Activated T-helper 1 cell treated with anti-CD3 and anti-CD28 coated beads, Interleukin-2, amount 50 U/mL, for 16 hours (primary cell): ENCODE data around the gene STRN3.
"Not testable (repeated sequence)": the region's sequence is repeated elsewhere in the genome, so short reads cannot be mapped to it uniquely, and the experiment has no call there.

Experiments used
- DNase-seq, 2 donors: peaks; one replicate each; pipeline ENCODE4 v3.0.0-alpha.2; 2020; ENCODE audit warnings: low read depth in 1 of 2, low spot score in 1 of 2

STRN3 gene

GRCh38 chr14:30914812-30915211 is 111.4 kb downstream of the STRN3 start:
- DNase-seq: no peak

GRCh38 chr14:30908826-30909225 is 117.4 kb downstream of the STRN3 start:
- no peak for DNase-seq

- no peak for DNase-seq
These were observed 118.5 kb downstream of the STRN3 start for GRCh38 chr14:30907659-30908057.

GRCh38 chr14:30906752-30907658 is 119.2 kb downstream of the STRN3 start:
- DNase-seq: no peak

GRCh38 chr14:30903285-30904124 is 122.7 kb downstream of the STRN3 start:
- no peak for DNase-seq

- DNase-seq: not testable (repeated sequence)
These were observed 129.1 kb downstream of the STRN3 start for GRCh38 chr14:30897121-30897520.

GRCh38 chr14:30896435-30896834 is 129.7 kb downstream of the STRN3 start:
- DNase-seq: no peak

- DNase-seq: no peak
These were observed 131.2 kb downstream of the STRN3 start for GRCh38 chr14:30894923-30895515.

- DNase-seq: no peak
These were observed 132.4 kb downstream of the STRN3 start for GRCh38 chr14:30893819-30894218.

- DNase-seq: no peak
These were observed 137.0 kb downstream of the STRN3 start for GRCh38 chr14:30889244-30889594.

GRCh38 chr14:30888480-30889243 is 137.5 kb downstream of the STRN3 start:
- DNase-seq: no peak

- no peak for DNase-seq
These were observed 140.1 kb downstream of the STRN3 start for GRCh38 chr14:30885840-30886740.

GRCh38 chr14:30884901-30885300 is 141.3 kb downstream of the STRN3 start:
- DNase-seq: no peak

GRCh38 chr14:30883508-30884294 is 142.5 kb downstream of the STRN3 start:
- no peak for DNase-seq

- no peak for DNase-seq
These were observed 143.7 kb downstream of the STRN3 start for GRCh38 chr14:30882431-30882830.

- no peak for DNase-seq
These were observed 149.5 kb downstream of the STRN3 start for GRCh38 chr14:30876692-30877091.

- no peak for DNase-seq
These were observed 150.5 kb downstream of the STRN3 start for GRCh38 chr14:30875788-30876053.

- no peak for DNase-seq
These were observed 151.0 kb downstream of the STRN3 start for GRCh38 chr14:30874999-30875787.
